HG02970 (cell line): ENCODE data around the gene DBNL.

Experiments used
- ATAC-seq: cut with Tn5 transposase; IDR thresholded peaks from one replicate; pipeline ENCODE4 v1.9.1; 2021; ENCODE audit warnings: mild to moderate bottlenecking, moderate library complexity, moderate number of reproducible peaks; ENCODE audit not compliant: unreplicated experiment, low FRiP score

The DBNL gene

GRCh38 chr7:44075296-44076075 is 31.0 kb downstream of the DBNL start:
- no peak for ATAC-seq

GRCh38 chr7:44076101-44076895 is 31.8 kb downstream of the DBNL start:
- no peak for ATAC-seq

GRCh38 chr7:44077061-44077460 is 32.6 kb downstream of the DBNL start:
- no peak for ATAC-seq

- ATAC-seq = no peak
Measured at GRCh38 chr7:44077681-44078091, 33.2 kb downstream of the DBNL start.

- no peak for ATAC-seq
Measured at GRCh38 chr7:44078521-44078920, 34.0 kb downstream of the DBNL start.

GRCh38 chr7:44079331-44080021 is 35.0 kb downstream of the DBNL start:
- no peak for ATAC-seq

- ATAC-seq = no peak
Measured at GRCh38 chr7:44080118-44080517, 35.6 kb downstream of the DBNL start.

- no peak for ATAC-seq
Measured at GRCh38 chr7:44080686-44081265, 36.3 kb downstream of the DBNL start.

- ATAC-seq = no peak
Measured at GRCh38 chr7:44081266-44081748, 36.8 kb downstream of the DBNL start.

GRCh38 chr7:44082541-44083207 is 38.2 kb downstream of the DBNL start:
- peak; percentile 91 for ATAC-seq

GRCh38 chr7:44083796-44084195 is 39.3 kb downstream of the DBNL start:
- no peak for ATAC-seq

- no peak for ATAC-seq
Measured at GRCh38 chr7:44084701-44085100, 40.2 kb downstream of the DBNL start.

GRCh38 chr7:44085546-44085945 is 41.0 kb downstream of the DBNL start:
- ATAC-seq = no peak

GRCh38 chr7:44086627-44087026 is 42.1 kb downstream of the DBNL start:
- no peak for ATAC-seq

GRCh38 chr7:44087911-44088838 is 43.7 kb downstream of the DBNL start:
- no peak for ATAC-seq

GRCh38 chr7:44093102-44093641 is 48.7 kb downstream of the DBNL start:
- ATAC-seq = no peak

GRCh38 chr7:44094365-44094764 is 49.9 kb downstream of the DBNL start:
- no peak for ATAC-seq

- ATAC-seq = no peak
Measured at GRCh38 chr7:44094883-44095592, 50.5 kb downstream of the DBNL start.
